ENCODE results near the gene ST6GALNAC6.

Gene ST6GALNAC6

DNA sequence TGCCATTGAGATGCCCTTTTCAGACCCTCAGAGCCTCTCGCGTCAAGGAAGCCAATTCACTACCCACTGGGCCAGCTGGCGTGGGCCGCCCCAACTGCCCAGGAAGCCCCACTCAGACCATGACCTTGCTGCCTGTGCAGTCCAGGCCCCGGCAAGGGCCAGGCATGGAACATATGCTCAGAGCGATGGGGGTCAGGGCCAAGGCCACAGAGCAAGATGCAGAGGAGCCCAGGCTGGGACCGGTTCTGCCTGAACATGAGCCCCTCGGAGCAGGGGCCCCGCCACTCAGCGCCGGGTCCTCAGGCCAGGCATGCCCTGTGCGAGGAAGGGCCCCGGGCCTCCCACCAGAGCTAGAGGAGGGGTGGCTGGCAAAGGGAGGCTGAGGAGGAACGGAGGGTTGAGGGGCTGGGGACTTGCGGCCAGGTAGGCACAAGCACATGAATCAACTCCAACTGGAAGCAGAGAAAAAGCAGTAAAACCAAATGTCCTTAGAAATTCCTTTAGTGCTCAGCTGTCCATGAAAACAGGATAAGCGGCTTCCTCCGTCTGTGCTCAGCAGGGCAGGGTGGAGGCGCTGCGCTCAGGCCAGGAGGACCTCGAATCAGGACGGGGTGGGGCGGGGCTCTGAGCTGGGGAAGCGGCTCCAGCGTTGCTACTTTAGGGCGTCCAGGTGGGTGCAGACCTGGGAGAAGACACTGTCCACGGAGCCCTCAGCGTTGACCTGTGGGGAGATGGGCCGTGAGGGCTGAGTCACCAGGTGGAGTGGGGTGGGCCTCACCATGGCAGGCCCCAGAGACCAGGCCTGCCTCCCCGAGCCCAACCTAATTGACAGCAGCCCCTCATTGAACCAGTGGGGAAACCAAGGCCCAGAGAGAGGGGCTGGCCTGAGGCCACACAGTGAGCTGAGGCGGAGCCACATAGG is 31.8 kb downstream of the ST6GALNAC6 start:
- in situ Hi-C loops (cut with HindIII; ENCODE audit: low pct_ligation_motif_present, low pct_unique_long_range_greater_than_20kb, low sequenced_read_pairs): no loop called here

DNA sequence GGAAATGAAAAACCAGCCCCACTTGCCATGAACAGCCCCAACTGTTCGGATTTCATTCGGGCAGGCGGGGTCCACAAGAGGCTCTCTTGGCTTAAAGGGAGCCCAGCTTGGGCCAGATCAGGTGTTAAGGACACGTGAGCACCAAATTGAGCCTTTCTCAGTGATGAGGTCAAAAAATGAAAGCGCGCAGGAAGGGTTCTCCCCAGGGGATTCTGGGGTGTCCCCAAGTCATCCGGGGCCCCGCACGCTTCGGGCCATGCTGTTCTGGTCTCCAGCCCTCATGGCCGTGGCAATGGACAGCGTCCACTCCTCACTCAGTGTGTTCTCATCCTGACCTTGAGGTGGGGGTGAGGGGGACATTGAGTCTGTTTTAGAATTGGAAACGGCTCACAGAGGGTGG is 32.9 kb downstream of the ST6GALNAC6 start:
- in situ Hi-C loops (cut with HindIII; ENCODE audit: low pct_ligation_motif_present, low pct_unique_long_range_greater_than_20kb, low sequenced_read_pairs): no loop called here
- DNase-seq: no peak

More for the DNA sequence above, 31.8 kb downstream of the ST6GALNAC6 start:
- no peak for DNase-seq

- DNase-seq: no peak
- in situ Hi-C loops (cut with HindIII; ENCODE audit: low pct_ligation_motif_present, low pct_unique_long_range_greater_than_20kb, low sequenced_read_pairs): no loop called here
Observed at GRCh38 chr9:127865645-127866464, 33.5 kb downstream of the ST6GALNAC6 start.

- in situ Hi-C loops (cut with HindIII; ENCODE audit: low pct_ligation_motif_present, low pct_unique_long_range_greater_than_20kb, low sequenced_read_pairs): no loop called here
Observed at GRCh38 chr9:127863191-127863621, 36.2 kb downstream of the ST6GALNAC6 start.

DNA sequence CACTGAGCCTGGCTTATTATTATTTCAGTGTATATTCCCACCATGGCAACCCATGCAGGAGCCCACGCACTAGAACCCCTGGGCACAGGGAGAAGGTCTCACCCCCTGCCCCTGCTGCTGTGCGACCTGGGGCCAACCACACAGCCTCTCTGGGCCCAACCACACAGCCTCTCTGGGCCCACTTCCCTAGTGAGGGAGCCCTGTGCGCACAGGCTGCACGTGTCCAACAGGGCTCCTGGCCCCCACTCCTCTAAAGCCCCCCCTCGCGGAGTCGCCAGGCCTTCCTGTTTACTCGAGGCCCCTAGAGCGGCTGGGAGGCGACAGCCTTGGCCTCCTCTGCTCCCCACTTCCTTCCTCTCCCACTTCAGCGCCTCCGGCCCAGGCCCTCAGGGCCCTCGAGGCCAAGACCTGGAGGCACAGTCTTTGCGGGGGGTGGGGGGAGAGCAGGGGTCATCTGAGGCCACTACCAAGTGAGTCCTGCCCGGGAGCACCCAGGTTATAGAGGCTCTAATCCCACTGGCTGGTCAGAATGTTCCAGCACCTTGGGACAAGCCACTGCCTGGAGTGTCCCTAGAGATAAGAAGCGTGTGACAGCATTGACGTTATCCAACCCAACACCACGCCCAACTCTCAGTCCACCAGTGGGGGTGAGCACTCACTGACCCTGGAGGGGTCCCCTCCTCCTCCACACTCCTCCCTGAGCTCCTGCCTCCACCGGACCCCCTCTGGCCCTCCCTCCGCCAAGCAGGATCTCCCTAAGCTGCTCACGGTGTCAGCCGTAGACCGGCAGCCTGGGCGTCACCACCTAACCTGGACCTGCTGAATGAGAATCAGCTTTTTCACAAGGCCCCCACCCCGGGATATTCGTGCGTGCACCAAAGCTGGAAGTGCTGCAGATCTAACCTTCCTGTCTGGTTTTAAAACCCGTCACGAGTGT is 37.1 kb downstream of the ST6GALNAC6 start:
- in situ Hi-C loops (cut with HindIII; ENCODE audit: low pct_ligation_motif_present, low pct_unique_long_range_greater_than_20kb, low sequenced_read_pairs): no loop called here

More at GRCh38 chr9:127863191-127863621, 36.2 kb downstream of the ST6GALNAC6 start:
- DNase-seq: no peak

GRCh38 chr9:127860779-127861178 is 38.6 kb downstream of the ST6GALNAC6 start:
- DNase-seq: no peak
- in situ Hi-C loops (cut with HindIII; ENCODE audit: low pct_ligation_motif_present, low pct_unique_long_range_greater_than_20kb, low sequenced_read_pairs): no loop called here

More for the DNA sequence above, 37.1 kb downstream of the ST6GALNAC6 start:
- DNase-seq: no peak

DNA sequence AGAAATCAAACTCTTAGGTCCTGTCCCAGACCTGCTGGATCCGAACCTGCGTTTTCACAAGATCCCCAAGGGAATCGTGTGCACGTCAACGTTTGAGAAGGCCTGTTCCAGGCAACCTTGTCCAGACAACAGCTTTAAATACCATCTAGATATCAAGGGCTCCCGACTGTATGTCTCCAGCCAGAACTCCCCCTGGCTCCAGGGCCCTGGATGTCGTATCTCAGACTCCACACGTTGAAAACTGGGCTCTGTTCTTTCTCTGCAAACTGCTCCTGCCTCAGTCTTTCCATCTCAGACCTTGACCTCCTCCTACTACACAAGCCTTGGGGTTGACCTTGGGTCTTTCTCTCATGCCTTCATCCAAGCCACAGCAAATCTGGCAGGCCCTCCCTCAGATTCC is 39.1 kb downstream of the ST6GALNAC6 start:
- no peak for DNase-seq
- in situ Hi-C loops (cut with HindIII; ENCODE audit: low pct_ligation_motif_present, low pct_unique_long_range_greater_than_20kb, low sequenced_read_pairs): no loop called here

- in situ Hi-C loops (cut with HindIII; ENCODE audit: low pct_ligation_motif_present, low pct_unique_long_range_greater_than_20kb, low sequenced_read_pairs): no loop called here
- DNase-seq: no peak
Observed at GRCh38 chr9:127858041-127858512, 41.3 kb downstream of the ST6GALNAC6 start.

- DNase-seq: no peak
- in situ Hi-C loops (cut with HindIII; ENCODE audit: low pct_ligation_motif_present, low pct_unique_long_range_greater_than_20kb, low sequenced_read_pairs): no loop called here
Observed at GRCh38 chr9:127857278-127857677, 42.1 kb downstream of the ST6GALNAC6 start.

DNA sequence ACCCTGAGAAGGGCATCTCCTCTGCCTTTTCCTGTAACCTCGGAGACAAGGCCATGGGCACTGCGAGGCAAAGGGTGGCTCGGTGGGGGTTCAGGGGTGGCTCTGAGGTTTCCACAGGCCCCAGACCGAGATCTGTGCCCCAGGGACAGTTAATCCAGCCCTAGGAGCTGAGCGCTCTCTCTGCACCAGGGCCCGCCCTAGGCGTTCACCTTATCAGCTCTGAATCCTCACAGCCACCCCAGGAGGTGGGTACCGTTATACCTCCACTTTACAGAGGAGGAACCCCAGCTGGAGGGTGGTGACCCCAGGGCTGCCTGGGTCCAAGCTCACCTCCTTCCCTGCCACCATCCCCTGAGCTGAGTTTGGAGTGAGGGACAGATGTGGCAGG is 42.7 kb downstream of the ST6GALNAC6 start:
- DNase-seq: no peak
- in situ Hi-C loops (cut with HindIII; ENCODE audit: low pct_ligation_motif_present, low pct_unique_long_range_greater_than_20kb, low sequenced_read_pairs): no loop called here

DNA sequence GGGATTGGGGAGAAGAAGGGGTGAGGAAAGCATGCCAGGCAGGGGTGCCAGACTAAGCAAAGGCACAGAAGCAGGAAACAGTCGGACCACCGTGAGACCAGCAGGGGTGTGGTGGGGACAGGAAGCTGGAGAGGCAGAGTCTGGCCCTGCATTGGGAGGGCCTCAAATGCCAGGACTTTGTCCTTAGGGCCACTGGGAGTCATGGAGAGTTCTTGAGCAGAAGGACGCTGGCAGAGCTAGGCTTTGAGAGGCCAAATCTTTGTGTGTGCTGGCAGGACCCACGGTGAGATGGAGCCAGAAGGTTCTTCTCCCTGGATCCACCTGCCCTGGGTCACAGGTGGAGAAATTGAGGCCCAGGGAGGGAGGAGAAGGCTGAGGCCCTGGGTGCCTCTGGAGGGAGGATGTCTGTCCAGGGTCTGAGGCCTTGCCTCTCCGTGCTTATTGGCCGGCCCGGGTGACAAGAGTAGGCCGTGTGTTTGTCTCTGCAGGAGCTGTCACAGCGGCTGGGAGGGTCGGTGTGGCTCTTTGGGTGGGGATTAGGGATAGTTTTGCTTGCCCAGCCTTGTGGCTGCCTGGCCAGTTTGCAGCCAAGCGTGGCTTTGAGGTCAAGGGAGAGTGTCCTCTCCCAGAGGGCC is 43.2 kb downstream of the ST6GALNAC6 start:
- in situ Hi-C loops (cut with HindIII; ENCODE audit: low pct_ligation_motif_present, low pct_unique_long_range_greater_than_20kb, low sequenced_read_pairs): no loop called here

DNA sequence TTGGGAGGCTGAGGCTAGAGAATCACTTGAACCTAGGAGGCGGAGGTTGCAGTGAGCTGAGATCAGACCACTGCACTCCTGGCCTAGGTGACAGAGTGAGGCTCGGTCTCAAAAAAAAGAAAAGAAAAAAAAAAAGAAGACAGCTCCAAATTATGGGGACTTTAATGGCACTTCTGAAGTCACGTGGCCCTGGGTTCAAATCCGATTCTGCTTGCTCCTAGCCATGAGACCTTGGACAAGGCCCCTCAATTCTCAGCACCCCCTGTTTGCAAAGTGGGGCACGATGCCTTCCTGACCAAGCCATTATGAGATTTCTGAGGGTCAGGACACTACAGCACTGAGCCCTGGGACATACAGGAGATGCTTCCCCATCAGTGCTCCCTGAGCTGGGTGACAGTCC is 43.9 kb downstream of the ST6GALNAC6 start:
- in situ Hi-C loops (cut with HindIII; ENCODE audit: low pct_ligation_motif_present, low pct_unique_long_range_greater_than_20kb, low sequenced_read_pairs): no loop called here
- DNase-seq: no peak

More for the DNA sequence above, 43.2 kb downstream of the ST6GALNAC6 start:
- DNase-seq: no peak

DNA sequence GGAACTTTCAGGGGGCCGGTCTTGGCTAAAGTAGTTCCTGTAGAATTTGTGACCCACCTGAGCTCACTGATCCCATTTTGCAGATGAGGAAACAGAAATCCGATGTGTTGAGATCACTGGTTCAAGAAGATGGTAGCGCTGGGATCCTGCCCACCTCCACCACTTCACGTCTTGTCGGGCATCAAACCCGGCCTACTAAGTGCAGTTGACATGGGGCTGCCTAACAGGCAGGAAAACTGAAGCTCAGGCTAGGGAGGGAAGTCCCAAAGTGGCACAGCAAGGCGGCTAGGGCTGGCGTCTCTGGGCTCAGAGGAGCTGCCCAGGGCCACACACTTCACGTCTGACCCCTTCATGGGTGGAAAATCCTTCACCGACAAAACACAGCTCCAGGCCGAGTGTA is 44.4 kb downstream of the ST6GALNAC6 start:
- in situ Hi-C loops (cut with HindIII; ENCODE audit: low pct_ligation_motif_present, low pct_unique_long_range_greater_than_20kb, low sequenced_read_pairs): no loop called here

GRCh38 chr9:127854184-127854806 is 45.1 kb downstream of the ST6GALNAC6 start, which contains the start of gene ENG:
Gene ENG (minus strand): TSS chr9:127854658. CDS start chr9:127854355, 303 bp downstream.
- DNase-seq: no peak
- in situ Hi-C loops (cut with HindIII; ENCODE audit: low pct_ligation_motif_present, low pct_unique_long_range_greater_than_20kb, low sequenced_read_pairs): no loop called here

More for the DNA sequence above, 44.4 kb downstream of the ST6GALNAC6 start:
- no peak for DNase-seq

DNA sequence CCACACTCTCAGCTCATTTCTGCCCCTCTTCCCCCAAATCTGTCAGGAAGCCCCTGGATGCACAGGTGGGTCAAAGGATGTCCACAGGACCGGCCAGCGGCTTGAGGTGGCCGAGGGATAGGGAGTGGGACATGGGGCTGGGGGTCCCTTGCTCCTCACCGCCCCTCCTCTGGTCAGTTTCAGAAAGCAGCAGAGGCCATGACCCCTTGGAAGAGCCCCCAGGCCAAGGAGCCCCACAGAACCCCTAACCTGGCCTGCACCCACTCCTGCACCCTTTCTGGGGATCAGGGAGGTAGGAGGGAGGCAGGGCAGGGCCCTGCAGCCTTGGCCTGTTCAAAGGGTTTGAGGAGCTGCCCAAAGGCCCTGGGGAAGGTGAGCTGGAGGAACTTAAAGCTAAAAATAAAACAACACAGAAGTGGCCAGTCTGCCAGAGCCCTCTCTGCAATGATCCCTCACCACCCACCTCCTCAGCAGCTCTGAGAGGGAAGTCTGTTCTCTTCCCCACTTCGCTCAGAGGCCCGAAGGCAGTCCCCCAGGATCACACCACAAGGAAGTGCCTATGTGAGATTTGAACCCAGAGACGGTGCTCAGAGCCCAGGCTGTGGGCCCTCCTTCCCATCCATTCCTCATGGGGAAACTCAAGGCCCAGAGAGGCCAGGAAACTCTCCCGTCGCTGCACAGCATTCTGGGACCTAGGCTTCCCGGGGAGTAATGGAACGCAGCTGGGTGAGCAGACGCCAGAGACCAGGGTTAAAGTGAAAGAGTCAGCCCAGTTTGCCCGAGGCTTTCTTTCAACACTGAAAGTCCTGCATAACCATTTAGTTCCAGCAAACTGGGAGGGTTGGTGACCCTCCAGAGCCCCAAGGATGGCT is 45.9 kb downstream of the ST6GALNAC6 start:
- no peak for DNase-seq
- in situ Hi-C loops (cut with HindIII; ENCODE audit: low pct_ligation_motif_present, low pct_unique_long_range_greater_than_20kb, low sequenced_read_pairs): no loop called here

DNA sequence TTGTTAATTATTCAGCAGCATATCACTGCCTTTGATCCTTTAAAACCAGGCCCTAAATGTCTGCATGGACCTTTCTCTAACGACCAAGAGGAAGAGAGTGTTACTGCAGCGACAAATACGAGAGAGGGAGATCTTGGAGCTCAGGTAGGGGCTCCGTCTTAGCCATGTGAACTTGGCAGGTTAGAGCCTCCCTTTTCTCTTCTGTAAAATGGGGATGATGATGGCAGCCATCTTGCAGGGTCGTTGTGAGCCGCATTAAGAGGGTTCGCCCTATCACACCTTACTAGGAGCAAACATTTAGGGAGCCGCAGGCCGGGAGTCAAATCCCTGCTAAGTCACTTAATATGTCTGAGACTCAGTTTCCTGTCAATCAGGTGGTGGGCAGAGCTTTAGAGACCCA is 46.6 kb downstream of the ST6GALNAC6 start:
- in situ Hi-C loops (cut with HindIII; ENCODE audit: low pct_ligation_motif_present, low pct_unique_long_range_greater_than_20kb, low sequenced_read_pairs): no loop called here

More for the DNA sequence above, 46.6 kb downstream of the ST6GALNAC6 start:
- DNase-seq: no peak
